Gastroesophageal sphincter (tissue), 4 donors: Measurements from ENCODE around the gene CERS1. TPM values are rescaled to one million over a fixed set of nuclear protein-coding genes. Genes with fewer than 3 reads are reported as not detected.

Source experiments
- ATAC-seq: fragments of 150-250 bp; one replicate; pipeline ENCODE4 v1.9.1; 2016; ENCODE audit warnings: mild to moderate bottlenecking, moderate library complexity
- H3K27ac ChIP-seq, 4 donors: fragments of 200-600 bp; sonication (generic) in 3 of 4; 1 replicate in 3 of 4; 2 replicates in 1 of 4; pipeline ENCODE4 v1.5.1; 2016 to 2019
- H3K27me3 ChIP-seq: fragments of 200-600 bp; sonication (generic); one replicate; pipeline ENCODE4 v1.5.1; 2019
- H3K36me3 ChIP-seq, 2 donors: fragments of 200-600 bp; sonication (generic); one replicate each; pipeline ENCODE4 v1.5.1; 2019; ENCODE audit warnings: control low read depth in 1 of 2
- H3K4me1 ChIP-seq, 3 donors: fragments of 200-600 bp; sonication (generic); 1 replicate in 2 of 3; 2 replicates in 1 of 3; pipeline ENCODE4 v1.5.1; 2016 to 2019; ENCODE audit warnings: control low read depth in 2 of 3
- H3K4me3 ChIP-seq, 2 donors: fragments of 200-600 bp; sonication (generic); one replicate each; pipeline ENCODE4 v1.5.1; 2019; ENCODE audit warnings: mild to moderate bottlenecking in 1 of 2, moderate library complexity in 1 of 2
- H3K9me3 ChIP-seq, 3 donors: fragments of 200-600 bp; sonication (generic); one replicate each; pipeline ENCODE4 v1.5.1; 2017 to 2019; ENCODE audit warnings: control low read depth in 2 of 3
- EP300 ChIP-seq: sonication (generic); formaldehyde crosslinking; IDR thresholded peaks from one replicate; pipeline ENCODE4 v1.6.1; 2017; ENCODE audit warnings: antibody characterized with exemption, mild to moderate bottlenecking
- POLR2A ChIP-seq, 2 donors: fragments of 450-650 bp; IDR thresholded peaks; one replicate each; pipeline ENCODE4 v1.6.1; 2017; ENCODE audit warnings: antibody characterized with exemption in 2 of 2, mild to moderate bottlenecking in 2 of 2, moderate library complexity in 1 of 2
- POLR2AphosphoS5 ChIP-seq: sonication (generic); formaldehyde crosslinking; IDR thresholded peaks from one replicate; pipeline ENCODE4 v1.6.1; 2017; ENCODE audit warnings: antibody characterized with exemption
- WGBS, 2 donors: methylation state at CpG; one replicate each; pipeline ENCODE4 v1.1.5; 2018; ENCODE audit warnings: low coverage in 1 of 2; 5-methylcytosine and 5-hydroxymethylcytosine counted together
- total RNA-seq, 4 donors: library from RNA; depleted of rRNA; stranded (reverse); fragments of >200 nt; gene quantifications; one replicate each; pipeline ENCODE4 v1.1.0, GENCODE V29; 2016
- TF ChIP-seq, protein P1 (sequence below), 4 experiments: fragments of 200-600 bp in 2 of 4; fragments of 450-650 bp in 2 of 4; sonication (generic) in 1 of 4; IDR thresholded peaks; one replicate each; pipeline ENCODE4 v1.5.1; 2017 to 2019; ENCODE audit warnings: antibody characterized with exemption in 4 of 4, mild to moderate bottlenecking in 2 of 4, moderate library complexity in 2 of 4

CERS1 gene
- total RNA-seq, 4 donors from 2014 or later, result 0.73 to 1.3 (median 0.81) TPM; not detected in 1

- H3K4me1 ChIP-seq, result peaks cover 0 to 22% (median 3%) of the 10 kb centered on the region in 3 donors
- peaks cover 0 to 100% of the 10 kb centered on the region in 2 donors for H3K36me3 ChIP-seq
- 82 to 100% methylated on average over 2 to 4 of the region's 9 CpGs for WGBS, 2 donors
- TF ChIP-seq, protein P1, sequence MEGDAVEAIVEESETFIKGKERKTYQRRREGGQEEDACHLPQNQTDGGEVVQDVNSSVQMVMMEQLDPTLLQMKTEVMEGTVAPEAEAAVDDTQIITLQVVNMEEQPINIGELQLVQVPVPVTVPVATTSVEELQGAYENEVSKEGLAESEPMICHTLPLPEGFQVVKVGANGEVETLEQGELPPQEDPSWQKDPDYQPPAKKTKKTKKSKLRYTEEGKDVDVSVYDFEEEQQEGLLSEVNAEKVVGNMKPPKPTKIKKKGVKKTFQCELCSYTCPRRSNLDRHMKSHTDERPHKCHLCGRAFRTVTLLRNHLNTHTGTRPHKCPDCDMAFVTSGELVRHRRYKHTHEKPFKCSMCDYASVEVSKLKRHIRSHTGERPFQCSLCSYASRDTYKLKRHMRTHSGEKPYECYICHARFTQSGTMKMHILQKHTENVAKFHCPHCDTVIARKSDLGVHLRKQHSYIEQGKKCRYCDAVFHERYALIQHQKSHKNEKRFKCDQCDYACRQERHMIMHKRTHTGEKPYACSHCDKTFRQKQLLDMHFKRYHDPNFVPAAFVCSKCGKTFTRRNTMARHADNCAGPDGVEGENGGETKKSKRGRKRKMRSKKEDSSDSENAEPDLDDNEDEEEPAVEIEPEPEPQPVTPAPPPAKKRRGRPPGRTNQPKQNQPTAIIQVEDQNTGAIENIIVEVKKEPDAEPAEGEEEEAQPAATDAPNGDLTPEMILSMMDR (IDR thresholded peaks at IDR 0.05), result no peak
- H3K4me3 ChIP-seq, result no peak overlapping the region
- no peak overlapping the region for H3K27ac ChIP-seq
- no peaks in the 10 kb centered on the region for H3K27me3 ChIP-seq
- no peak for ATAC-seq
- H3K9me3 ChIP-seq, result no peaks in the 10 kb centered on the region
These were observed 34.7 kb downstream of the CERS1 start for GRCh38 chr19:18861235-18861634.

GRCh38 chr19:18860725-18861124 is 35.2 kb downstream of the CERS1 start:
- no peak for ATAC-seq
- no peaks in the 10 kb centered on the region for H3K9me3 ChIP-seq
- H3K4me1 ChIP-seq, result peaks cover 0 to 24% (median 3%) of the 10 kb centered on the region in 3 donors
- no peaks in the 10 kb centered on the region for H3K27me3 ChIP-seq
- TF ChIP-seq, protein P1 (IDR thresholded peaks at IDR 0.05), result no peak
- TF ChIP-seq EP300 (no peak), POLR2A (IDR thresholded peaks at IDR 0.05) (no peak), POLR2AphosphoS5 (no peak)
- no CpG with 5 or more reads among the region's 17 CpGs for WGBS, 2 donors
- H3K36me3 ChIP-seq, result peaks cover 0 to 100% of the 10 kb centered on the region in 2 donors
- no peak overlapping the region for H3K4me3 ChIP-seq
- no peak overlapping the region for H3K27ac ChIP-seq

DNA sequence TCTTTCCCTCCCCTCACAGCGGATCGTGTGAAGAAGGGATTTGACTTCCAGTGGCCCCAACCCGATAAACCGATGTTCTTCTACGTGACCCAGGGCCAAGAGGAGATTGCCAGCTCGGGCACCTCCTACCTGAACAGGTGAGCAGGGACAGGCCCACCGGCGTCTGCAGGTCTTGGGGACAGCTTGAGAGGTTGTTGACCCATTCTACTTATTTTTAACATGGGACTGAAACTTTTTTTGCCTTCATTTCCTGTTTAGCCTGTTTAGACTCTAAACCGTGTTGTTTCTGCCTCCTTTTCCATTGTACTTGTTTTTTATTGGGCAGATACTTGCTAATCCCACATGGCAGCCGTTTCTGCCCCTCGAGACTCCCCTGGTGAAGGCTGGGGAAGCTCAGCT is 35.7 kb downstream of the CERS1 start:
- ATAC-seq, result no peak
- WGBS, 2 donors, result 75 to 80% methylated on average over 3 to 10 of the region's 11 CpGs
- no peak overlapping the region for H3K4me3 ChIP-seq
- H3K27ac ChIP-seq, result peak overlapping the region in 1 of 4 donors; percentile 36
- no peaks in the 10 kb centered on the region for H3K27me3 ChIP-seq
- H3K4me1 ChIP-seq, result peaks cover 0 to 25% (median 3%) of the 10 kb centered on the region in 3 donors
- H3K36me3 ChIP-seq, result peaks cover 0 to 100% of the 10 kb centered on the region in 2 donors
- no peak for TF ChIP-seq EP300
- TF ChIP-seq POLR2A (IDR thresholded peaks at IDR 0.05), result no peak
- TF ChIP-seq, protein P1 (IDR thresholded peaks at IDR 0.05), result no peak
- no peak for TF ChIP-seq POLR2AphosphoS5
- no peaks in the 10 kb centered on the region for H3K9me3 ChIP-seq

- Histone ChIP-seq H3K4me3 (no peak overlapping the region), H3K36me3 (peaks cover 0 to 100% of the 10 kb centered on the region in 2 donors), H3K27me3 (no peaks in the 10 kb centered on the region), H3K27ac (peak overlapping the region in 1 of 4 donors; percentile 36), H3K9me3 (no peaks in the 10 kb centered on the region), H3K4me1 (peaks cover 0 to 25% (median 3%) of the 10 kb centered on the region in 3 donors)
- no peak for TF ChIP-seq POLR2A (IDR thresholded peaks at IDR 0.05)
- TF ChIP-seq, protein P1 (IDR thresholded peaks at IDR 0.05), result no peak
- TF ChIP-seq POLR2AphosphoS5, result no peak
- TF ChIP-seq EP300, result no peak
- ATAC-seq, result peak; percentile 46
- WGBS, 2 donors, result 60% methylated on average over 1 of the region's 12 CpGs; no CpG with 5 or more reads in 1 of the 2 donors
These were observed 36.2 kb downstream of the CERS1 start for GRCh38 chr19:18859676-18860301.
